Astrocyte (in vitro differentiated cells and primary cell): ENCODE data around the gene ME3. TPM values are rescaled to one million over a fixed set of nuclear protein-coding genes. Genes with fewer than 3 reads are reported as not detected.
"Not testable (repeated sequence)": the region's sequence is repeated elsewhere in the genome, so short reads cannot be mapped to it uniquely, and the experiment has no call there.

Experiments used
- DNase-seq: peaks from one replicate; pipeline ENCODE4 v3.0.0-alpha.2; 2010; ENCODE audit warnings: low read depth
- FAIRE-seq: peaks from 2 replicates; lab custom pipeline; 2011; peaks lifted over from hg19 to GRCh38; lab: Jason Lieb, UNC
- H2AFZ ChIP-seq: 2 replicates; pipeline ENCODE4 v1.6.0; 2012; ENCODE audit warnings: low read depth, low read length, inconsistent platforms
- H3K27ac ChIP-seq: 2 replicates; pipeline ENCODE4 v1.5.1; 2011; ENCODE audit warnings: low read depth, low read length, inconsistent platforms
- H3K27me3 ChIP-seq: 2 replicates; pipeline ENCODE4 v1.6.0; 2011; ENCODE audit warnings: low read length, inconsistent platforms; ENCODE audit not compliant: insufficient read depth
- H3K36me3 ChIP-seq: 2 replicates; pipeline ENCODE4 v1.5.1; 2011; ENCODE audit warnings: low read length, inconsistent platforms; ENCODE audit not compliant: insufficient read depth
- H3K4me1 ChIP-seq: 2 replicates; pipeline ENCODE4 v1.5.1; 2011; ENCODE audit warnings: low read length, inconsistent platforms; ENCODE audit not compliant: insufficient read depth
- H3K4me2 ChIP-seq: 2 replicates; pipeline ENCODE4 v1.6.0; 2012; ENCODE audit warnings: low read length, inconsistent platforms
- H3K4me3 ChIP-seq: 2 replicates; pipeline ENCODE4 v1.5.1; 2011; ENCODE audit warnings: low read depth, mild to moderate bottlenecking, low read length, inconsistent platforms; ENCODE audit not compliant: insufficient read depth
- H3K79me2 ChIP-seq: 2 replicates; pipeline ENCODE4 v1.6.0; 2012; ENCODE audit warnings: mild to moderate bottlenecking, low read length, inconsistent platforms; ENCODE audit not compliant: insufficient read depth
- H3K9ac ChIP-seq: 2 replicates; pipeline ENCODE4 v1.6.0; 2012; ENCODE audit warnings: mild to moderate bottlenecking, low read length, inconsistent platforms
- H3K9me3 ChIP-seq: 2 replicates; pipeline ENCODE4 v1.5.1; 2012; ENCODE audit warnings: low read depth, mild to moderate bottlenecking, low read length, inconsistent platforms; ENCODE audit not compliant: insufficient read depth
- H4K20me1 ChIP-seq: 2 replicates; pipeline ENCODE4 v1.6.0; 2012; ENCODE audit warnings: low read length, inconsistent platforms; ENCODE audit not compliant: insufficient read depth
- H3K27ac Mint-ChIP-seq: one replicate; pipeline ENCODE4 v1.8.0; 2021; ENCODE audit warnings: mild to moderate bottlenecking, mixed read lengths; ENCODE audit not compliant: unreplicated experiment
- H3K27me3 Mint-ChIP-seq: one replicate; pipeline ENCODE4 v1.8.0; 2021; ENCODE audit warnings: low read depth, mixed read lengths; ENCODE audit not compliant: unreplicated experiment
- H3K36me3 Mint-ChIP-seq: one replicate; pipeline ENCODE4 v1.8.0; 2021; ENCODE audit warnings: low read depth, mixed read lengths; ENCODE audit not compliant: unreplicated experiment
- H3K4me1 Mint-ChIP-seq: one replicate; pipeline ENCODE4 v1.8.0; 2021; ENCODE audit warnings: low read depth, mixed read lengths; ENCODE audit not compliant: unreplicated experiment
- H3K4me3 Mint-ChIP-seq: one replicate; pipeline ENCODE4 v1.8.0; 2021; ENCODE audit warnings: mild to moderate bottlenecking, moderate library complexity, mixed read lengths; ENCODE audit not compliant: unreplicated experiment
- H3K9me3 Mint-ChIP-seq: one replicate; pipeline ENCODE4 v1.8.0; 2021; ENCODE audit warnings: mild to moderate bottlenecking, mixed read lengths; ENCODE audit not compliant: unreplicated experiment
- EZH2 ChIP-seq: IDR thresholded peaks from 2 replicates; pipeline ENCODE4 v1.6.1; 2012; ENCODE audit warnings: mild to moderate bottlenecking, low read length, inconsistent platforms; ENCODE audit not compliant: insufficient read depth
- total RNA-seq: library from RNA; stranded (reverse); gene quantifications from 2 replicates; pipeline ENCODE4 v1.2.1, GENCODE V29; 2021
- TF ChIP-seq, protein P1 (sequence below): IDR thresholded peaks from 2 replicates; pipeline ENCODE4 v1.5.1; 2011; ENCODE audit warnings: low read depth, mild to moderate bottlenecking, inconsistent platforms, low read length, moderate library complexity; ENCODE audit not compliant: insufficient read depth

Gene ME3
- total RNA-seq, 1 donor from 2014 or later: 28.6 TPM

DNA sequence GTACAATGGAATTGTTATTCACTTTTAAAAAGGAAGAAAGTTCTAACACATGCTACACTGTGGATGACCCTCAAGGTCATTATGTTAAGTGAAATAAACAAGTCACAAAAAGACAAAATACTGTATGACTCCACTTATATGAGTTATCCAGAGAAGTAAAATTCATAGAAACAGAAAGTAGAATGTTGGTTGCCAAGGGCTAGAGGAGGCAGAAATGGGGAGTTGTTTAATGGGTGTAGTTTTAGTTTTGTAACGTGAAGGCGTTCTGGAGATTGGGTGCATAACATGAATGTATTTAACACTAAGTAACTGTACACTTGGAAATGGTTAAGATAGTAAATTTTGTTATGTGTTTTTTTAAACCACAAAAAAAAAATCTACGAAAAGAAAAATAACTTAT, 253.9 kb downstream of the ME3 start:
- no peak overlapping the region for H2AFZ ChIP-seq
- no peaks in the 10 kb centered on the region for H3K36me3 ChIP-seq
- no peaks in the 10 kb centered on the region for H4K20me1 ChIP-seq
- H3K27ac ChIP-seq: no peak overlapping the region
- Mint-ChIP-seq H3K9me3 (no peaks in the 10 kb centered on the region), H3K4me3 (no peak overlapping the region), H3K4me1 (peaks cover 7% of the 10 kb centered on the region), H3K27me3 (no peaks in the 10 kb centered on the region), H3K36me3 (peaks cover 4% of the 10 kb centered on the region), H3K27ac (no peak overlapping the region)
- TF ChIP-seq, protein P1, sequence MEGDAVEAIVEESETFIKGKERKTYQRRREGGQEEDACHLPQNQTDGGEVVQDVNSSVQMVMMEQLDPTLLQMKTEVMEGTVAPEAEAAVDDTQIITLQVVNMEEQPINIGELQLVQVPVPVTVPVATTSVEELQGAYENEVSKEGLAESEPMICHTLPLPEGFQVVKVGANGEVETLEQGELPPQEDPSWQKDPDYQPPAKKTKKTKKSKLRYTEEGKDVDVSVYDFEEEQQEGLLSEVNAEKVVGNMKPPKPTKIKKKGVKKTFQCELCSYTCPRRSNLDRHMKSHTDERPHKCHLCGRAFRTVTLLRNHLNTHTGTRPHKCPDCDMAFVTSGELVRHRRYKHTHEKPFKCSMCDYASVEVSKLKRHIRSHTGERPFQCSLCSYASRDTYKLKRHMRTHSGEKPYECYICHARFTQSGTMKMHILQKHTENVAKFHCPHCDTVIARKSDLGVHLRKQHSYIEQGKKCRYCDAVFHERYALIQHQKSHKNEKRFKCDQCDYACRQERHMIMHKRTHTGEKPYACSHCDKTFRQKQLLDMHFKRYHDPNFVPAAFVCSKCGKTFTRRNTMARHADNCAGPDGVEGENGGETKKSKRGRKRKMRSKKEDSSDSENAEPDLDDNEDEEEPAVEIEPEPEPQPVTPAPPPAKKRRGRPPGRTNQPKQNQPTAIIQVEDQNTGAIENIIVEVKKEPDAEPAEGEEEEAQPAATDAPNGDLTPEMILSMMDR: no peak
- TF ChIP-seq EZH2: no peak
- DNase-seq (no peak), FAIRE-seq (no peak)
- H3K9ac ChIP-seq: no peak overlapping the region
- no peaks in the 10 kb centered on the region for H3K27me3 ChIP-seq
- no peak overlapping the region for H3K4me3 ChIP-seq
- no peak overlapping the region for H3K4me2 ChIP-seq
- H3K9me3 ChIP-seq: no peaks in the 10 kb centered on the region
- no peaks in the 10 kb centered on the region for H3K79me2 ChIP-seq
- no peaks in the 10 kb centered on the region for H3K4me1 ChIP-seq

DNA sequence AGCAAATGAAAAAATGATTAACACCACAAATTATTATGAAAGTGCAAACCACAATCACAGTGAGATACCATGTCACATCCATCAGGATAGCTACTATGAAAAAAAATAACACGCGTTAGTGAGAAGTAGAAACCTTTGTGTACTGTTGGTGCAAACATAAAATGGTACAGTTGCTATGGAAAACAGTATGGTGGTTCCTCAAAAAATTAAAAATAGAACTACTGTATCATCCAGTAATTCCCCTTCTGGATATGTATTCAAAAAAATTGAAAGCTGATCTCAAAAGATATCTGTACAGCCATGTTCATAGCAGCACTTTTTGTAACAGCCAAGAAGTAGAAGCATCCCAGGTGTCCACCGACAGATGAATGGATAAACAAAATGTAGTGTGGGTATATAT, 254.3 kb downstream of the ME3 start:
- DNase-seq (no peak), FAIRE-seq (no peak)
- Histone ChIP-seq H2AFZ (no peak overlapping the region), H3K9ac (no peak overlapping the region), H3K9me3 (no peaks in the 10 kb centered on the region), H3K4me1 (no peaks in the 10 kb centered on the region), H3K27me3 (no peaks in the 10 kb centered on the region), H3K4me3 (no peak overlapping the region), H3K79me2 (no peaks in the 10 kb centered on the region), H4K20me1 (no peaks in the 10 kb centered on the region), H3K4me2 (no peak overlapping the region), H3K36me3 (no peaks in the 10 kb centered on the region), H3K27ac (no peak overlapping the region)
- no peaks in the 10 kb centered on the region for H3K27me3 Mint-ChIP-seq
- H3K36me3 Mint-ChIP-seq: peaks cover 4% of the 10 kb centered on the region
- no peaks in the 10 kb centered on the region for H3K9me3 Mint-ChIP-seq
- peaks cover 5% of the 10 kb centered on the region for H3K4me1 Mint-ChIP-seq
- H3K4me3 Mint-ChIP-seq: no peak overlapping the region
- no peak for TF ChIP-seq EZH2
- TF ChIP-seq, protein P1: no peak
- H3K27ac Mint-ChIP-seq: no peak overlapping the region

- not testable (repeated sequence) for FAIRE-seq, H3K27ac Mint-ChIP-seq, H3K9ac ChIP-seq, H2AFZ ChIP-seq, H3K27me3 ChIP-seq, H3K4me1 ChIP-seq, H3K4me1 Mint-ChIP-seq, H3K9me3 ChIP-seq, H3K4me2 ChIP-seq, H3K36me3 ChIP-seq, DNase-seq, H3K9me3 Mint-ChIP-seq, H3K4me3 ChIP-seq, H3K79me2 ChIP-seq, H3K27ac ChIP-seq, H3K4me3 Mint-ChIP-seq, H4K20me1 ChIP-seq, H3K27me3 Mint-ChIP-seq, H3K36me3 Mint-ChIP-seq
Measured at GRCh38 chr11:86416951-86417350, 255.5 kb downstream of the ME3 start.
